K562 (cell line): ENCODE measurements around the gene NR4A2. TPM values are rescaled to one million over a fixed set of nuclear protein-coding genes. Genes with fewer than 3 reads are reported as not detected.

Experiments
- CAMTA2 ChIP-seq: fragments of 250-450 bp; sonication (Bioruptor Pico); conservative IDR thresholded peaks from 2 replicates; pipeline ENCODE4 v1.5.1; 2022
- CBX8 ChIP-seq: fragments of 200-600 bp; sonication (generic); IDR thresholded peaks from 2 replicates; pipeline ENCODE4 v1.6.1; 2012; ENCODE audit warnings: borderline replicate concordance, mixed run types, low read depth, mild to moderate bottlenecking, moderate library complexity, mixed read lengths, low read length, control low read depth, inconsistent platforms; ENCODE audit not compliant: poor library complexity, severe bottlenecking; ENCODE audit errors: extremely low read depth
- CREB5 ChIP-seq: fragments of 250-450 bp; sonication (Bioruptor Pico); IDR thresholded peaks from 2 replicates; pipeline ENCODE4 v1.5.0; 2020; ENCODE audit warnings: mild to moderate bottlenecking
- CREM ChIP-seq: IDR thresholded peaks from 2 replicates; pipeline ENCODE4 v1.6.1; 2014; ENCODE audit warnings: antibody characterized with exemption, low read depth
- HDAC1 ChIP-seq, 2 experiments: fragments of 450-650 bp; IDR thresholded peaks; 2 replicates each; pipeline ENCODE4 v1.6.1; 2016 to 2017; ENCODE audit warnings: inconsistent platforms in 1 of 2, mild to moderate bottlenecking in 1 of 2, moderate library complexity in 1 of 2
- HLTF ChIP-seq: fragments of 450-650 bp; IDR thresholded peaks from 2 replicates; pipeline ENCODE4 v1.6.1; 2016
- HNRNPLL ChIP-seq: fragments of 200-400 bp; formaldehyde crosslinking; IDR thresholded peaks from 2 replicates; pipeline ENCODE4 v1.6.1; 2017; ENCODE audit warnings: low read length, low read depth, mild to moderate bottlenecking; ENCODE audit not compliant: poor library complexity, severe bottlenecking
- IRF1 ChIP-seq: sonication (generic); formaldehyde crosslinking; IDR thresholded peaks from 2 replicates; pipeline ENCODE4 v1.8.0; 2022; ENCODE audit warnings: missing genetic modification reagents, mild to moderate bottlenecking, borderline replicate concordance
- MTA2 ChIP-seq: fragments of 450-650 bp; IDR thresholded peaks from 2 replicates; pipeline ENCODE4 v1.6.1; 2016; ENCODE audit warnings: low read depth
- NCOA1 ChIP-seq: fragments of 450-650 bp; IDR thresholded peaks from 2 replicates; pipeline ENCODE4 v1.6.1; 2016; ENCODE audit warnings: low read depth
- PRMT5 ChIP-seq: sonication (generic); formaldehyde crosslinking; IDR thresholded peaks from 2 replicates; pipeline ENCODE4 v1.5.0; 2020; ENCODE audit warnings: missing genetic modification reagents
- RBFOX2 ChIP-seq: fragments of 200-400 bp; formaldehyde crosslinking; IDR thresholded peaks from 2 replicates; pipeline ENCODE4 v1.6.1; 2017; ENCODE audit warnings: low read depth, mild to moderate bottlenecking, low read length, moderate library complexity
- RBM22 ChIP-seq: fragments of 200-400 bp; formaldehyde crosslinking; IDR thresholded peaks from 2 replicates; pipeline ENCODE4 v1.6.1; 2018; ENCODE audit warnings: low read length, low read depth; ENCODE audit not compliant: poor library complexity, severe bottlenecking
- SMAD3 ChIP-seq: fragments of 450-650 bp; formaldehyde crosslinking; conservative IDR thresholded peaks from 2 replicates; pipeline ENCODE4 v1.4.0; 2020; ENCODE audit warnings: mild to moderate bottlenecking
- SP1 ChIP-seq: sonication (generic); formaldehyde crosslinking; IDR thresholded peaks from 2 replicates; pipeline ENCODE4 v1.8.1; 2022; ENCODE audit warnings: mild to moderate bottlenecking, missing genetic modification reagents
- TAF7 ChIP-seq: fragments of 450-650 bp; IDR thresholded peaks from 2 replicates; pipeline ENCODE4 v1.6.1; 2016; ENCODE audit warnings: missing genetic modification characterization, missing compliant biosample characterization
- TRIM28 ChIP-seq: fragments of 450-650 bp; IDR thresholded peaks from 2 replicates; pipeline ENCODE4 v1.6.1; 2017
- ZFP1 ChIP-seq: fragments of 450-650 bp; formaldehyde crosslinking; IDR thresholded peaks from 2 replicates; pipeline ENCODE4 v1.4.0; 2020; ENCODE audit warnings: mild to moderate bottlenecking, mixed read lengths
- ZNF232 ChIP-seq: sonication (generic); formaldehyde crosslinking; IDR thresholded peaks from 2 replicates; pipeline ENCODE4 v1.8.0; 2022; ENCODE audit warnings: mild to moderate bottlenecking, missing genetic modification reagents
- ZNF551 ChIP-seq: fragments of 250-450 bp; sonication (Bioruptor Pico); IDR thresholded peaks from 2 replicates; pipeline ENCODE4 v1.5.0; 2021; ENCODE audit warnings: mild to moderate bottlenecking, moderate library complexity
- ZNF609 ChIP-seq: sonication (generic); formaldehyde crosslinking; IDR thresholded peaks from 2 replicates; pipeline ENCODE4 v1.8.1; 2023; ENCODE audit warnings: missing genetic modification reagents, mild to moderate bottlenecking, borderline replicate concordance
- polyA plus RNA-seq, 8 experiments: library from polyadenylated mRNA; depleted of rRNA in 4 of 8; stranded (reverse) in 5 of 8; unstranded in 3 of 8; fragments of >200 nt; fragmentation: Nextera tagmentation in 2 of 8; fragmentation: Illumina TruSeq in 1 of 8; extraction: Ambion mirVana in 2 of 8; extraction: Trizol in 1 of 8; gene quantifications; 2 replicates each; pipeline versions ENCODE4 v1.2.1 to v1.2.3, GENCODE V29; 2011 to 2014; ENCODE audit warnings: inconsistent platforms in 1 of 8, missing spikeins in 1 of 8
- total RNA-seq, 7 experiments: library from RNA; depleted of rRNA in 6 of 7; stranded (reverse); fragments of >200 nt in 6 of 7; fragmentation: Illumina TruSeq in 2 of 7; extraction: Trizol in 2 of 7; gene quantifications; 2 replicates each; pipeline versions ENCODE4 v1.2.1 to v1.2.3, GENCODE V29; 2011 to 2021; ENCODE audit warnings: low replicate concordance in 1 of 7
- TF ChIP-seq, protein P1 (sequence below): IDR thresholded peaks from 2 replicates; pipeline ENCODE4 v1.6.1; 2011; ENCODE audit not compliant: insufficient read length; ENCODE audit errors: extremely low read depth

Gene NR4A2
- total and polyA plus RNA-seq, 9 of the 15 experiments (the other 6 are each of a cell fraction or from before 2014, with no cell fraction given), result 0.94 to 5.1 (median 1.3) TPM

GRCh38 chr2:156340804-156341451 is 8.4 kb upstream of the NR4A2 start (continued):
- TF ChIP-seq ZNF232 (CRISPR knock-in tag) (no peak), CREB5 (CRISPR knock-in tag) (no peak), HNRNPLL (peak; percentile 96), TAF7 (tag) (no peak), RBFOX2 (no peak), MTA2 (no peak), ZNF609 (CRISPR knock-in tag) (no peak), RBM22 (no peak), SMAD3 (no peak), TRIM28 (no peak), HDAC1 (IDR thresholded peaks at IDR 0.05) (no peak), HLTF (no peak), NCOA1 (no peak), ZFP1 (CRISPR knock-in tag) (0 out of 2 replicates have a peak, but pooled peaks have one; percentile 35), PRMT5 (CRISPR knock-in tag) (no peak), CREM (no peak; the same call in 1 of the 2 replicates), ZNF551 (0 out of 2 replicates have a peak, but pooled peaks have one; percentile 51), CAMTA2 (CRISPR knock-in tag) (no peak), IRF1 (0 out of 2 replicates have a peak, but pooled peaks have one; percentile 3), CBX8 (no peak), SP1 (CRISPR knock-in tag) (no peak)
- TF ChIP-seq, protein P1, sequence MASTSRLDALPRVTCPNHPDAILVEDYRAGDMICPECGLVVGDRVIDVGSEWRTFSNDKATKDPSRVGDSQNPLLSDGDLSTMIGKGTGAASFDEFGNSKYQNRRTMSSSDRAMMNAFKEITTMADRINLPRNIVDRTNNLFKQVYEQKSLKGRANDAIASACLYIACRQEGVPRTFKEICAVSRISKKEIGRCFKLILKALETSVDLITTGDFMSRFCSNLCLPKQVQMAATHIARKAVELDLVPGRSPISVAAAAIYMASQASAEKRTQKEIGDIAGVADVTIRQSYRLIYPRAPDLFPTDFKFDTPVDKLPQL, result no peak
